PC-3 (cell line): Measurements from ENCODE around the gene PPP1R12B. TPM values are rescaled to one million over a fixed set of nuclear protein-coding genes. Genes with fewer than 3 reads are reported as not detected.

Source experiments
- ATAC-seq: fragments of 200-7000 bp; cut with Tn5 transposase; 2 replicates; pipeline ENCODE4 v1.9.1; 2020; ENCODE audit warnings: mild to moderate bottlenecking, moderate library complexity
- BruUV-seq: library from RNA; stranded (reverse); fragments of 400-500 nt; replicated peaks from 2 replicates; lab custom pipeline; 2021; lab: Mats Ljungman, UMichigan
- CTCF ChIA-PET: fragments of 300-600 bp; sonication (Branson Sonifier 250); formaldehyde crosslinking; loops from one replicate; lab custom pipeline; 2022; ENCODE audit warnings: antibody characterized with exemption; lab: Charles Lee
- POLR2A ChIA-PET: fragments of 300-600 bp; sonication (Branson Sonifier 250); formaldehyde crosslinking; loops from one replicate; lab custom pipeline; 2022; ENCODE audit warnings: antibody characterized with exemption; ENCODE audit not compliant: unreplicated experiment; lab: Charles Lee
- DNase-seq: peaks from one replicate; pipeline ENCODE4 v3.0.0-alpha.2; 2015
- H2AFZ ChIP-seq: fragments of 300-600 bp; sonication (generic); 2 replicates; pipeline ENCODE4 v1.6.0; 2016; ENCODE audit warnings: antibody characterized with exemption, low read length
- H3F3A ChIP-seq: fragments of 300-600 bp; sonication (generic); one replicate; pipeline ENCODE4 v1.6.0; 2017; ENCODE audit warnings: antibody characterized with exemption, low read length, control low read depth, mild to moderate bottlenecking; ENCODE audit not compliant: unreplicated experiment
- H3K27ac ChIP-seq: fragments of 300-600 bp; sonication (generic); 2 replicates; pipeline ENCODE4 v1.5.1; 2016; ENCODE audit warnings: mild to moderate bottlenecking, low read length
- H3K27me3 ChIP-seq: fragments of 300-600 bp; sonication (generic); 2 replicates; pipeline ENCODE4 v1.6.1; 2016; ENCODE audit warnings: low read length, mixed read lengths
- H3K36me3 ChIP-seq: fragments of 300-600 bp; sonication (generic); 2 replicates; pipeline ENCODE4 v1.6.1; 2016; ENCODE audit warnings: low read depth, mixed run types, low read length, mixed read lengths
- H3K4me1 ChIP-seq: fragments of 300-600 bp; sonication (generic); 2 replicates; pipeline ENCODE4 v1.5.1; 2016; ENCODE audit warnings: low read length; ENCODE audit not compliant: insufficient read depth
- H3K4me2 ChIP-seq: fragments of 300-600 bp; sonication (generic); 2 replicates; pipeline ENCODE4 v1.6.0; 2016; ENCODE audit warnings: low read length
- H3K4me3 ChIP-seq: fragments of 300-600 bp; sonication (generic); 2 replicates; pipeline ENCODE4 v1.5.1; 2016; ENCODE audit warnings: mild to moderate bottlenecking, low read length, mixed read lengths
- H3K79me2 ChIP-seq: fragments of 300-600 bp; sonication (generic); 2 replicates; pipeline ENCODE4 v1.6.1; 2017; ENCODE audit warnings: low read length, mixed read lengths
- H3K9ac ChIP-seq: fragments of 300-600 bp; sonication (generic); 2 replicates; pipeline ENCODE4 v1.6.0; 2016; ENCODE audit warnings: mild to moderate bottlenecking, low read length
- H3K9me2 ChIP-seq: fragments of 300-600 bp; sonication (generic); replicated peaks from 2 replicates; pipeline ENCODE4 v1.6.1; 2016; ENCODE audit warnings: mixed run types, low read length, mixed read lengths
- H3K9me3 ChIP-seq: fragments of 300-600 bp; sonication (generic); 2 replicates; pipeline ENCODE4 v1.6.1; 2016; ENCODE audit warnings: low read length, mixed read lengths
- H4K20me1 ChIP-seq: fragments of 300-600 bp; sonication (generic); 2 replicates; pipeline ENCODE4 v1.6.1; 2016; ENCODE audit warnings: low read length, mixed read lengths
- CTCF ChIP-seq: fragments of 300-600 bp; sonication (generic); conservative IDR thresholded peaks from 2 replicates; pipeline ENCODE4 v1.5.1; 2017; ENCODE audit warnings: antibody characterized with exemption, low read depth, mild to moderate bottlenecking, low read length
- EZH2 ChIP-seq: fragments of 300-600 bp; sonication (generic); IDR thresholded peaks from one replicate; pipeline ENCODE4 v1.6.1; 2017; ENCODE audit warnings: antibody characterized with exemption, mild to moderate bottlenecking, low read length; ENCODE audit not compliant: unreplicated experiment
- EZH2phosphoT487 ChIP-seq: fragments of 300-600 bp; sonication (generic); IDR thresholded peaks from 2 replicates; pipeline ENCODE4 v1.6.1; 2018; ENCODE audit warnings: mild to moderate bottlenecking, antibody characterized with exemption, low read length, borderline replicate concordance
- intact Hi-C: fragments of 100-400 bp; cut with micrococcal nuclease; formaldehyde crosslinking; loops from 2 replicates; pipeline ENCODE4 v1.9.0; 2023
- total RNA-seq: library from RNA; depleted of rRNA; stranded (reverse); fragments of >200 nt; gene quantifications from 2 replicates; pipeline ENCODE4 v1.2.3, GENCODE V29; 2014

Gene PPP1R12B
- total RNA-seq, 1 experiment from 2014 or later = 2.0 TPM

GRCh38 chr1:202568826-202569225, 220.3 kb downstream of the PPP1R12B start:
- no peaks in the 10 kb centered on the region for H3K36me3 ChIP-seq
- H3K9ac ChIP-seq = no peak overlapping the region
- H3K79me2 ChIP-seq = no peaks in the 10 kb centered on the region
- H3K9me2 ChIP-seq = no peaks in the 10 kb centered on the region
- intact Hi-C loops = no loop called here
- ChIA-PET POLR2A (no interaction called here), CTCF (interaction anchor here (0.6 to 0.7 kb wide), 2 partner anchors 56 to 95 kb away, joined by 3 read pairs; no protein-coding TSS in a partner anchor)
- H3K27me3 ChIP-seq = no peaks in the 10 kb centered on the region
- no TSS peak for BruUV-seq
- H3K27ac ChIP-seq = no peak overlapping the region
- no peak overlapping the region for H3K4me3 ChIP-seq
- no peaks in the 10 kb centered on the region for H3K4me1 ChIP-seq
- ATAC-seq = no peak
- H4K20me1 ChIP-seq = no peaks in the 10 kb centered on the region
- no peaks in the 10 kb centered on the region for H3K9me3 ChIP-seq
- H3K4me2 ChIP-seq = no peak overlapping the region
- H3F3A ChIP-seq = no peaks in the 10 kb centered on the region
- H2AFZ ChIP-seq = no peak overlapping the region
- DNase-seq = no peak
- TF ChIP-seq EZH2 (no peak), EZH2phosphoT487 (no peak), CTCF (no peak)

GRCh38 chr1:202569393-202570322, 221.2 kb downstream of the PPP1R12B start:
- H3K79me2 ChIP-seq = no peaks in the 10 kb centered on the region
- POLR2A ChIA-PET = no interaction called here
- no peaks in the 10 kb centered on the region for H4K20me1 ChIP-seq
- no peaks in the 10 kb centered on the region for H3F3A ChIP-seq
- H2AFZ ChIP-seq = no peak overlapping the region
- ATAC-seq (no peak), DNase-seq (no peak)
- H3K4me1 ChIP-seq = no peaks in the 10 kb centered on the region
- no peak for TF ChIP-seq EZH2
- TF ChIP-seq CTCF = no peak
- TF ChIP-seq EZH2phosphoT487 = no peak
- no peaks in the 10 kb centered on the region for H3K27me3 ChIP-seq
- no peaks in the 10 kb centered on the region for H3K36me3 ChIP-seq
- intact Hi-C loops = no loop called here
- CTCF ChIA-PET = interaction anchor here (0.6 kb wide), 1 partner anchor 96 kb away, joined by 3 read pairs; no protein-coding TSS in a partner anchor
- H3K4me2 ChIP-seq = no peak overlapping the region
- H3K27ac ChIP-seq = no peak overlapping the region
- BruUV-seq = no TSS peak
- H3K9me3 ChIP-seq = no peaks in the 10 kb centered on the region
- H3K9ac ChIP-seq = no peak overlapping the region
- no peaks in the 10 kb centered on the region for H3K9me2 ChIP-seq
- H3K4me3 ChIP-seq = no peak overlapping the region
